GM23248 (cell line): Measurements from ENCODE around the gene DCAF5.

Experiments
- EZH2 ChIP-seq: fragments of 200-600 bp; sonication (generic); IDR thresholded peaks from 2 replicates; pipeline ENCODE4 v1.6.1; 2018; ENCODE audit warnings: antibody characterized with exemption, mild to moderate bottlenecking; ENCODE audit not compliant: insufficient read depth, poor library complexity, severe bottlenecking
- EZH2phosphoT487 ChIP-seq: fragments of 200-600 bp; sonication (generic); IDR thresholded peaks from 2 replicates; pipeline ENCODE4 v1.6.1; 2018; ENCODE audit warnings: antibody characterized with exemption, moderate library complexity, mild to moderate bottlenecking, low read depth; ENCODE audit not compliant: insufficient read depth

- TF ChIP-seq EZH2, result no peak
- TF ChIP-seq EZH2phosphoT487, result no peak
Measured at GRCh38 chr14:69012256-69012953, 140.5 kb downstream of the DCAF5 start.
